OCI-M2 (cell line): Measurements from ENCODE around the gene ZNF93.
"Not testable (repeated sequence)": the region's sequence is repeated elsewhere in the genome, so short reads cannot be mapped to it uniquely, and the experiment has no call there.

Experiments used
- DNase-seq: peaks from one replicate; lab custom pipeline; 2025; ENCODE audit not compliant: unreplicated experiment; lab: John Stamatoyannopoulos, UW

The ZNF93 gene

DNA sequence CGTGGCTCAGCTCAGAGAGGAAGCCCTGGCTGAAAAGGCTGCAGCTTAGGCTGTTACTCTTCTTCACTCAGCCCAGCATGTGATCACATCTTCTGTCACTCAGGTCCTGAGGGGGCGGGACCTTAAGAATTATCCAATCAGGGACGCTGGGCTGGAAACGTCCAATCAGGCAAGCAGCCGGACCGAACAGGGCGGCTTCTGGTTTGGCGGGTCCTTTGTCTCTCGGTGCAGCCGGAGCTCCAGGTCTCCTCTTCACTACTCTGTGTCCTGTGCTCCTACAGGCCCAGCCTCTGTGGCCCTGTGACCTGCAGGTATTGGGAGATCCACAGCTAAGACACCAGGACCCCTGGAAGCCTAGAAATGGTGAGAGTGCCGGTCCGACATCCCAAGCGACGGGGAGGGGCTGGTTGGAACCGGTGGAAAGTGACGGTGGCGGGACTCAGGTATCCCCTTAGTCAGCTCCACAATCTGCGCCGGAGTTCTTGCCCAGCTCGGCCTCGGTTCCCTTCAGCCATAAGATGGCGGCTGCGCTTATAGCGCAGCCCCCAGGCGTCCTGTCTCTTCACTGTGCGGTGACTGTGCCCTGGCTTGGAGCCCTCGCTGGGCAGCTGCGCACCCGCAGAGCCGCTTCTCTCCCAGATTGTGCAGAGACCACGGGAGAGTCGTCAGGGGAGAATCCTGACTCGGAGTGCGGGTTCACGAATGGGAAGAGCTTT lies at the start of gene ZNF93:
TSS of gene ZNF93 (plus strand) at position 218 of the 716 bp plus-strand sequence. CDS start at position 361, 143 bp downstream.
- DNase-seq = no peak

DNA sequence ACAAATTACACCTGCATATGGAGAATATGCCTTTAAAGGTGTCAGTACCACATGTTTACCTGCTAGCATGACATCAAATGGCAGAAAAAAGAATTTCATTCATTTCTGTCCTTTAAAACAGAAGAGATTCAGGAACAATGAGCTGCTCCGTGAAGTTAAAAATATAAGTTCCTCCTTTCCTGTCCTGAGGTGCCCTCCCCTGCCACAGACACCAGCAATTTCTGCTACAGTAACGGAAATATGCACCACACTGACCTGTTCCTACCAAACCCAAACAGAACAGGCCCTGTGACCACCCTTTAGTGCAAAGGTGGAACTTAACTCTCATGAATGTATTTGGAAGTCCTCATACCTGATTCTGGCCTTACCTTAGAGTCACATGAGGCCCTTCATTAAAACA lies 49.0 kb upstream of the ZNF93 start:
- DNase-seq = not testable (repeated sequence)

DNA sequence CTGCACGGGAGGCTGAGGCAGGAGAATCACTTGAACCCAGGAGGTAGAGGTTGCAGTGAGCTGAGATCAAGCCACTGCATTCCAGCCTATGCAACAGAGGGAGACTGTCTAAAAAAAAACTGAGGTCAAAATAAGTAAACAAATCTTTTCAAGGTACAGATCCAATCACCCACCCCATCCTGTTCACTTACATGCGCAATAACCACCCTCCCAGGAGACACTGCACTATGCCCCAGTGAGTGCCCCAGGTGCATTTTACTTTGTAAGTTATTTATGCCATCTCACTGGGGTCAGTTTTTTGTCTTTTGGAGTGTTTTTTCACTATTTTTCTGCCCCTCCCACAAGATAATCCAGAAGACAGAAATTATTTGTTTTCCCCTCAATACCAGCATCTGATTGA lies 42.0 kb upstream of the ZNF93 start:
- DNase-seq = no peak

DNA sequence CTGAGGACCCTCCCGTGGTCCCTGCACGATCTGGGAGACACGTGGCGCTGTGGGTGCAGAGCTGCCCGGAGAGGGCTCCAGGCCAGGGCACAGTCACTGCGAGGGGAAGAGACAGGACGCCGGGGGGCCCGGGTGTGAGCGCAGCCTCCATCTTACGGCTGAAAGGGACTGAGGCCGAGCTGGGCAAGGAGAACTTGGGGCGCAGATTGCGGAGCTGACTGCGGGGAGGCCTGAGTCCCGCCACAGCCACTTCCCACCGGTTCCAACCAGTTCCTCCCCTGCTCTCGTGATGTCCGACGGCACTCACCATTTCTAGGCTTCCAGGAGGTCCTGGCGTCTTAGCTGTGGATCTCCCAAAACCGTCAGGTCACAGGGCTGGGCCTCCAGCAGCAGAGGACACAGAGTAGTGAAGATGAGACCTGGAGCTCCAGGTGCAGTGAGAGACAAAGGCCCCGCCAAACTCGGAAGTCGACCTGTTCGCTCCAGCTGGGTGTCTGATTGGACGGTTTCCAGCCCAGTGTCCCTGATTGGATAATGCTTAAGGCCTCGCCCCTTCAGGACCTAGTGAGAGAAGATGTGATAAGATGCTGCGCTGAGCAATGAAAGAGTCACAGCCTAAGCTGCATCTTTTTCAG lies 39.9 kb upstream of the ZNF93 start:
- DNase-seq = no peak

DNA sequence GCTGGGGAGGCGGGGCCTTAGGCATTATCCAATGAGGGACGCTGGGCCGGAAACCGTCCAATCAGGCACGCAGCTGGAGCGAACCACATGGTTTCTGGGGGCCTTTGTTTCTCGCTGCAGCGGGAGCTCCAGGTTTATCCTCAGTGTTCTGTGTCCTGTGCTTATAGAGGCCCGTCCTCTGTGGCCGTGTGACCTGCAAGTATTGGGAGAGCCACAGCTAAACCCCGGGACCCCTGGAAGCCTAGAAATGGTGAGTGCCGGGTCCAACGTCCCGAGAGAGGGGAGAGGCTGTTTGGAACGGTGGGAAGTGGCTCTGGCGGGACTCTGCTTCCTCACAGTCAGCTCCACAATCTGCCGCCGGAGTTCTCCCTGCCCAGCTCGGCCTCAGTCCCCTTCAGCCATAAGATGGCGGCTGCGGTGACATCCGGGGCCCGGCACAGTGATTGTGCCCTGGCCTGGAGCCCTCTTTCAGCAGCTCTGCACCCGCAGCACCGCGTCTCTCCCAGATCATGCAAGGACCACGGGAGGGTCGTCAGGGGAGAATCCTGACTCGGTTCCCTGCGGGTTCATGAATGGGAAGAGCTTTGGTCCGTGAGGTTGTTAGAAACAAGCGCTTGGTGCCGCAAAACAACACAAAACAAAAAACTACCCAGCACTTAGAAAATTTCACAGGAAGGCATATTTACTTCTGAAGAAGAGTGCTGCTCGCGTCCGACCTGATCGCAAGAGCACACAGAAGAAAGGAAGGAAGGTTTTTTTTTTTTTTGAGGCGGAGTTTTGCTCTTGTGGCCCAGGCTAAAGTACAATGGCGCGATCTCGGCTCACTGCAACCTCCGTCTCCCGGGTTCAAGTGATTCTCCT lies 34.8 kb upstream of the ZNF93 start, which contains the start of gene ZNF253:
TSS of gene ZNF253 (plus strand) at position 133 of the 861 bp plus-strand sequence. CDS start at position 248, 115 bp downstream.
- DNase-seq = peak; percentile 80

DNA sequence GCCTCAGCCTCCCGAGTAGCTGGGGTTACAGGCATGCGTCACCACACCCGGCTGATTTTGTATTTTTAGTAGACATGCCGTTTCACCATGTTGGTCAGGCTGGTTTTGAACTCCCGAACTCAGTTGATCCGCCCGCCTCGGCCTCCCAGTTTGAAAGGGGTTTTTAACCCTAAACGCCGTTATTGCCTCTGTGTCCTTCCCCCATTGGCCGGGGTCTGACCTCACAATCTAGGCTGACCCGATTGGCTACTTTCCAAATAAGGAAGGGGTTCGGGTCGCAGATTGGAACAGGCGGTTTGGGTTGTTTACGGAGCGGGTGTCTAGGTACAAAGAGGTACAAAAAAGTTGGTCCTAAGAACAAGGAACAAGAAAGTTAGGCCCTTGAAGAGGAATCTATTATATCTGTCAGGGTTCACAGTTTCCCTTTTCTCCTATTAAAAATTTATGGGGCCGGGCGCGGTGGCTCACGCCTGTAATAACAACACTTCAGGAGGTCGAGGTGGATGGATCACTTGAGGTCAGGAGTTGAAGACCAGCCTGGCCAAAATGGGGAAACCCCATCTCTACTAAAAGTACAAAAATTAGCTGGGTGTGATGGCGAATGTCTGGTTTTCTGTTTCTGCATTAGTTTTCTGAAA lies 34.0 kb upstream of the ZNF93 start:
- no peak for DNase-seq

DNA sequence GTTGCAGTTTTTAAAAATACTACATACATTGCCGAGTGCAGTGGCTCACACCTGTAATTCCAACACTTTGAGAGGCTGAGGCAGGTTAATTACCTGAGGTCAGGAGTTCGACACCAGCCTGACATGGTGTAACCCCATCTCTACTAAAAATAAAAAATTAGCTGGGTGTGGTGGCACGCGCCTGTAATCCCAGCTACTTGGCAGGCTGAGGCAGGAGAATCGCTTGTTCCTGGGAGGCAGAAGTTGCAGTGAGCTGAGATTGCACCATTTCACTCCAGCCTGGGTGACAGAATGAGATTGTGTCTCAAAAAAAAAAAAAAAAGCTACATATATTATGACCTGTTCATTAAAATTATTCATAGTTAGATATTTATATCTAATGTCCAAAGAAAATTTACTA lies 30.7 kb upstream of the ZNF93 start:
- DNase-seq = not testable (repeated sequence)

DNA sequence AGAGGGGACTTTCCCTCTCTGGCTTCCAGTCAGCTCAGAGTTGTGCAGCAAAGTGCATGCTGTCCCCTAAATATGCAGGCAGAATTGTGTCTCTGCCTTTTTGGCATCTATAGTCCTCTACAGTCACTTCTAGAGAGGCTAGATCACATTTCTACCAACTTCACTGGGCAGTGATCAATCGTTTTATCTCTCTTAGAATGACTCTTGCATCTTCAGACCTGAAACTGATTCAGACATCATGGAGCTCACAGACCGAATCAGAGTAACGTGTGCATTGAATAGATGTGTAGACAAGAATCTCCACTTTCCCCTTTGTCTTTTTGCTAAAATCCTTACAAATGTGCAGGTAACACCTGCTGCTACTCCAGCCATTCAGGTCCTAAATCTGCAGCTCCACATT lies 28.8 kb upstream of the ZNF93 start:
- DNase-seq = no peak

DNA sequence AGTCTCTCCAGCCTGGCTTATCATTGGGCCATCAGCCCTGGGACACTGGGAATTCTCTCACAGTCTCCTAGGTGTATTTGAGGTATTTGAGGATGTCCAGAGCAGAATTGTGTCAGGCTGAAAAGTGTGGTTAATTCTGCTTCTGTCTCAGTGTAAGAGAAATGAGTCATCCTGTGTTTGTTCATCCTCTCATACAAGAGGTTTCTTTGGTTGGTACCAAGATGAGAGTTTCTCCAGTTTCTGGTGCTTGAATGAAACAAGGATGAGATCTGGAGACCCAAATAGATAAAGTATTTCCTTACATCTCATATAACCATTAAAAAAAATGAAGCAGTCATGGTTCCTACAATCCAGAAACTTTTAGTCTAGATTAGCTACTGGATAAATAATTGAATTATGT lies 27.4 kb upstream of the ZNF93 start:
- no peak for DNase-seq

DNA sequence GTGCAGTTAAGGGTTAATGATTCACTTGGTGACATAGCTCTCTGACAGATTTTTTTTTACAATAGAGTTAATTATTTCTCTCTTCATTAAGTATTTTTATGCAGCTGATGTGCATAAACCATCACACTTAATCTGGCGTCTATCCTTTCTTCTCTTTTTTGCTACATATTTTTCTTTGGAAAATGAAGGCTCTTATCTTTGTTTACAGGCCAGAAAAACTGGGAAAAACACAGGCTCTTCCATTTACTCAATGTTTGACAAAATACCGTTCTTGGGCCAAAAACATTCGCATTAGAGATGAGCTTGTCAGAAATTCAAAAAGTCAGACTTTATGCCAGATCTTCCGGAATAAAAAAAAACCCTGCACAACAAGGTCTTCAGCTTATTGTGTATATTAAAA lies 23.0 kb upstream of the ZNF93 start:
- DNase-seq = no peak

DNA sequence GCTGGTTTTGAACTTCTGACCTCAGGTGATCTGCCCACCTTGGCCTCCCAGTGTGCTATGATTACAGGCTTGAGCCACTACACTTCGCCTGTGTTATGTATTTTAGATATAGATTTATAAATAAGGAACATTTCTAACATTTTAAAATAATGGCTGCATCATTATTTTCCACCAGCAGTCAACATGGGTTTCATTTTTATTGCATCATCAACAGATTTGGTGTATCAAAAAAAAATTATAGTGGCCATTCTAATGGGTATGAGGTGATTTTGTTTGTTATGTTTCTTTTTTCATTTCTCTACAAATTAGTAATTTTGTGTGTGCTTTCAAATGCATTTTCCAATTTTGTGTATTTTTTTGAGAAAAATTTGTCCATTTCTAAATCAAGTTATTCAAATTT lies 16.2 kb upstream of the ZNF93 start:
- no peak for DNase-seq

DNA sequence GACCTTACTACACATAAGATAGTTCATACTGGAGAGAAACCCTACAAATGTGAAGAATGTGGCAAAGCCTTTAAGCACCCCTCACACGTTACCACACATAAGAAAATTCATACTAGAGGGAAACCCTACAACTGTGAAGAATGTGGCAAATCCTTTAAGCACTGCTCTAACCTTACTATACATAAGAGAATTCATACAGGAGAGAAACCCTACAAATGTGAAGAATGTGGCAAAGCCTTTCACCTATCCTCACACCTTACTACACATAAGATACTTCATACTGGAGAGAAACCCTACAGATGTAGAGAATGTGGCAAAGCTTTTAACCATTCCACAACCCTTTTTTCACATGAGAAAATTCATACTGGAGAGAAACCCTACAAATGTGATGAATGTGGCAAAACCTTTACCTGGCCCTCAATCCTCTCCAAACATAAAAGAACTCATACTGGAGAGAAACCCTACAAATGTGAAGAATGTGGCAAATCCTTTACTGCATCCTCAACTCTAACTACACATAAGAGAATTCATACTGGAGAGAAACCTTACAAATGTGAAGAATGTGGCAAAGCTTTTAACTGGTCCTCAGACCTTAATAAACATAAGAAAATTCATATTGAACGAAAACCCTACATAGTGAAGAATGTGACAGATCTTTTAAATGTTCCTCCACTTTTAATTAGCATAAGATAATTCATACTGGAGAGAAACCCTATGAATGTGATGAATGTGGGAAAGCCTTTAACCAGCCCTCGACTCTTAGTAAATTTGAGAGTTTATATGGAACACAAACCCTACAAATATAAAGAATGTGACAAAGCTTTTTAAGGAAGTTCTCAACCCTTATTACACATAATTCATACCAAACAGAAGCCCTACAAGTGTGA lies 8.4 kb upstream of the ZNF93 start:
- DNase-seq = not testable (repeated sequence)

DNA sequence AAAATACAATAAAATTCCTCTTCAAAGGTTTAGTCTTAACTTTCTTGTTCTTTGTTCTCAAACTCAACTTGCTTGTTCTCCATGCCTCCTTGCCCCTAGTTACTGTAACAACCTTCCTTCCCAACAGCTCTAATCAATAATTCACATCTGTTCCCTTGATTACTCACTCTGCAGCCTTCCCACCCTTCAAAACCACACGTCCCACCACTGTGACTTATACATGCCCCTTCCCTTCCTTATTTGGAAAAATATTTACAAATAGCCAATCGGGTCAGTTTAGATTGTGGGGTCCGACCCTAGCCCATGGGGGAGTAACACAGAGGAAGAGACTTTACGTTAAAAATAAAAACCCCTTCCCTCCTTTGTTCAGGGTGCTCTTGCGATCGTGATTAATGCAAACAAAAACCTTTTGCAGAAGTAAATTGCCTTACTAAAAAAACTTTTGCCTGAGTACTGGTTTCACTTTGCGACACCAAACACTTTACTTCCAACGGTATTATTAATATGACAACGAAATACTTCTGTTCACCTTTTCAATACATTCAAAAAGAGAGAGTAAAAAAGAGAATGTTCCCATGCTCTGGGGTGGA lies 512 bp upstream of the ZNF93 start:
- no peak for DNase-seq

DNA sequence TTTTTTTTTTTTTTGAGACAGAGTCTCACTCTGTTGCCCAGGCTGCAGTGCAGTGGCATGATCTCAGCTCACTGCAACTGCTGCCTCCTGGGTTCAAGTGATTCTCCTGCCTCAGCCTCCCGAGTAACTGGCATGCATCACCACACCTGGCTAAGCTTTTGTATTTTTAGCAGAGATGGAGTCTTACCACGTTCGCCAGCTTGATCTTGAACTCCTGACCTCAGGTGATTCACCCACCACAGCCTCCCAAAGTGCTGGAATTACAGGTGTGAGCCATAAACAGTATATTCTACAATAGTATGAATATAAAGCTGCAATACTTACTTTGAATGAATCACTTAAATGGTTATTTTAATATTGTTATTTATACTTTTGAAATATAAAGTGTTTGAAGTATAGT lies 6.8 kb downstream of the ZNF93 start:
- not testable (repeated sequence) for DNase-seq

DNA sequence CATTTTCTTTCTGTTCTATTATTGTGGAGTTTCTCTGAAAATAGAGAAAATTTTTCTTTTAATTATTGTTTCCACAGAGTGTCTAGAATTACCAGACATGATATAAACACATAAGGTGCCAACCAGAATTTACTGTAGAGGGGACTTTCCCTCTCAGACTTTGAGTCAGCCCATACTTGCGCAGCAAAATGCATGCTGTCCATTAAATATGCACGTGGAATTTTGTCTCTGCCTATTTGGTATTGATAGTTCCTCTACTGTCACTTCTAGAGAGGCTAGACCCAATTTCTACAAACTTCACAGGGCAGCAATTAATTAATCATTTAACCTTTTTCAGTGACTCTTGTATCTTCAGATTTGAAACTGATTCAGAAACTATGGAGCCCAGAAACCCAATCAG lies 8.9 kb downstream of the ZNF93 start:
- DNase-seq = no peak

DNA sequence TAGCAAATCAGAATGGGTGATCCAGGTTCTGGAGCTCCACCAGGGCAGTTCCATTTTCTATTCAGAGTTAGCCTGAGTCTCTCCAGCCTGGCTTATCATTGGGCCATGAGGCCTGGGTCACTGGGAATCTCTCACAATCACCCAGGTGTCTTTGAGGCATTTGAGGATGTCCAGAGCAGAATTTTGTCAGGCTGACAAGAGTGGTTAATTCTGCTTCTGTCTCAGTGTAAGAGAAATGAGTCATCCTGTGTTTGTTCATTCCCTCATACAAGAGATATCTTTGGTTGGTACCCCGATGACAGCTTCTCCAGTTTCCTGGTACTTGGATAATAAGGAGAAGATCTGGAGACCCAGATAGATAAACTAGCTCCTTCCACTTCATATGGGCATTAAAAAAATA lies 10.4 kb downstream of the ZNF93 start:
- DNase-seq = no peak

DNA sequence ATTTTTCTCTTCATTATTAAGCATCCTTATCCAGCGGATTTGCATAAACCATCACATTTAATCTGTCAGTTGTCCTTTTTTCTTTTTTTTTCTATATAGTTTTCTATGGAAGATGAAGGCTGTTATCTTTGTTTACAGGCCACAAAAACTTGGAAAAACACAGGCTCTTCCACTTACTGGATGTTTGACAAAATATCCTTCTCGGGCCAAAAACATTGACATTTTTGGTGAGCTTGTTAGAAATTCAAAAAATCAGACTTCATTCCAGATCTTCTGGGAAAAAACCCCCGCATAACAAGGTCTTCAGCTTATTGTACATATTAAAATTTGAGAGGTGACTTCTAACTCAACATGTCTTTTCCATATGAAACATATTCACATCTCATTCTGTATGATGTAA lies 13.8 kb downstream of the ZNF93 start:
- DNase-seq = no peak

DNA sequence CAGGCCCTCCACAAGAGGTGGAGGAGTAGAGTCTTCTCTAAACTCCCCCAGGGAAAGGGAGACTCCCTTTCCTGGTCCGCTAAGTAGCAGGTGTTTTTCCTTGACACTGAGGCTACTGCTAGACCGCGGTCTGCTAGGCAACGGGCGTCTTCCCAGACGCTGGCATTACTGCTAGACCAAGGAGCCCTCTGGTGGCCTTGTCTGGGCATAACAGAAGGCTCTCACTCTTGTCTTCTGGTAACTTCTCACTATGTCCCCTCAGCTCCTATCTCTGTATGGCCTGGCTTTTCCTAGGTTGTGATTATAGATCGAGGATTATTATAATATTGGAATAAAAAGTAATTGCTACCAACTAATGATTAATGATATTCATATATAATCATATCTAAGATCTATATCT lies 29.7 kb downstream of the ZNF93 start:
- DNase-seq = not testable (repeated sequence)

DNA sequence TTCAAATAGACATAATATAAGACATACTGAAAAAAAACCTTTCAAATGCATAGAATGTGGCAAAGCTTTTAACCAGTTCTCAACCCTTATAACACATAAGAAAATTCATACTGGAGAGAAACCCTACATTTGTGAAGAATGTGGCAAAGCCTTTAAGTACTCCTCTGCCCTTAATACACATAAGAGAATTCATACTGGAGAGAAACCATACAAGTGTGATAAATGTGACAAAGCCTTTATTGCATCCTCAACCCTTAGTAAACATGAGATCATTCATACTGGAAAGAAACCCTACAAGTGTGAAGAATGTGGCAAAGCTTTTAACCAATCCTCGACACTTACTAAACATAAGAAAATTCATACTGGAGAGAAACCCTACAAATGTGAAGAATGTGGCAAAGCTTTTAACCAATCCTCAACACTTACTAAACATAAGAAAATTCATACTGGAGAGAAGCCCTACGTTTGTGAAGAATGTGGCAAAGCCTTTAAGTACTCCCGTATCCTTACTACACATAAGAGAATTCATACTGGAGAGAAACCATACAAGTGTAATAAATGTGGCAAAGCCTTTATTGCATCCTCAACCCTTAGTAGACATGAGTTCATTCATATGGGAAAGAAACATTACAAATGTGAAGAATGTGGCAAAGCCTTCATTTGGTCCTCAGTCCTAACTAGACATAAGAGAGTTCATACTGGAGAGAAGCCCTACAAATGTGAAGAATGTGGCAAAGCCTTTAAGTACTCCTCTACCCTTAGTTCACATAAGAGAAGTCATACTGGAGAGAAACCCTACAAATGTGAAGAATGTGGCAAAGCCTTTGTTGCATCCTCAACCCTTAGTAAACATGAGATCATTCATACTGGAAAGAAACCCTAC lies 32.9 kb downstream of the ZNF93 start:
- DNase-seq = not testable (repeated sequence)
